ENCODE data around the gene ARPC5L. TPM values are rescaled to one million over a fixed set of nuclear protein-coding genes. Genes with fewer than 3 reads are reported as not detected.
"Not testable (repeated sequence)": the region's sequence is repeated elsewhere in the genome, so short reads cannot be mapped to it uniquely, and the experiment has no call there.

The ARPC5L gene
- total and polyA plus RNA-seq, 4 donors: 22.7 to 29.8 (median 25.9) TPM

- Histone ChIP-seq H3K27me3 (ENCODE audit: control insufficient read depth in 1 of 2, insufficient read depth in 2 of 2, low read length in 1 of 2) (no peaks in the 10 kb centered on the region), H3K9me3 (ENCODE audit: control insufficient read depth, low read length) (no peaks in the 10 kb centered on the region), H3K27ac (ENCODE audit: low read depth in 1 of 2, low read length in 2 of 2) (no peak overlapping the region), H3K36me3 (ENCODE audit: control insufficient read depth in 1 of 2, insufficient read depth in 2 of 2, low read length in 1 of 2) (no peaks in the 10 kb centered on the region), H3K4me3 (ENCODE audit: low read length in 2 of 2) (no peak overlapping the region), H3K4me1 (ENCODE audit: control insufficient read depth in 1 of 2, insufficient read depth in 2 of 2, low read length in 2 of 2) (no peaks in the 10 kb centered on the region)
- DNase-seq: peak in 1 of 2 donors; percentile 24
- ATAC-seq (ENCODE audit: low FRiP score): no peak
- WGBS, 2 donors: 71 to 74% methylated on average over 12 of the region's 12 CpGs
- intact Hi-C loops (cut with DNase I): no loop called here
Measured at GRCh38 chr9:124820698-124821623, 41.0 kb upstream of the ARPC5L start.

GRCh38 chr9:124828489-124829333 is 33.2 kb upstream of the ARPC5L start:
- Histone ChIP-seq H3K9me3 (ENCODE audit: control insufficient read depth, low read length) (no peaks in the 10 kb centered on the region), H3K4me1 (ENCODE audit: control insufficient read depth in 1 of 2, insufficient read depth in 2 of 2, low read length in 2 of 2) (no peaks in the 10 kb centered on the region), H3K27me3 (ENCODE audit: control insufficient read depth in 1 of 2, insufficient read depth in 2 of 2, low read length in 1 of 2) (no peaks in the 10 kb centered on the region), H3K4me3 (ENCODE audit: low read length in 2 of 2) (no peak overlapping the region), H3K27ac (ENCODE audit: low read depth in 1 of 2, low read length in 2 of 2) (no peak overlapping the region), H3K36me3 (ENCODE audit: control insufficient read depth in 1 of 2, insufficient read depth in 2 of 2, low read length in 1 of 2) (no peaks in the 10 kb centered on the region)
- ATAC-seq (ENCODE audit: low FRiP score) (no peak), DNase-seq (no peak)
- WGBS, 2 donors: 24 to 25% methylated on average over 2 of the region's 2 CpGs
- intact Hi-C loops (cut with DNase I): no loop called here

- H3K27me3 ChIP-seq (ENCODE audit: control insufficient read depth in 1 of 2, insufficient read depth in 2 of 2, low read length in 1 of 2): no peaks in the 10 kb centered on the region
- intact Hi-C loops (cut with DNase I): no loop called here
- H3K36me3 ChIP-seq (ENCODE audit: control insufficient read depth in 1 of 2, insufficient read depth in 2 of 2, low read length in 1 of 2): no peaks in the 10 kb centered on the region
- H3K27ac ChIP-seq (ENCODE audit: low read depth in 1 of 2, low read length in 2 of 2): no peak overlapping the region
- no peaks in the 10 kb centered on the region for H3K4me1 ChIP-seq (ENCODE audit: control insufficient read depth in 1 of 2, insufficient read depth in 2 of 2, low read length in 2 of 2)
- no peak overlapping the region for H3K4me3 ChIP-seq (ENCODE audit: low read length in 2 of 2)
- no peak for ATAC-seq (ENCODE audit: low FRiP score)
- no peaks in the 10 kb centered on the region for H3K9me3 ChIP-seq (ENCODE audit: control insufficient read depth, low read length)
- no peak for DNase-seq
- WGBS, 2 donors: 27 to 33% methylated on average over 5 of the region's 5 CpGs
Measured at GRCh38 chr9:124829334-124829669, 32.6 kb upstream of the ARPC5L start.

- Histone ChIP-seq H3K36me3 (ENCODE audit: control insufficient read depth in 1 of 2, insufficient read depth in 2 of 2, low read length in 1 of 2) (no peaks in the 10 kb centered on the region), H3K4me1 (ENCODE audit: control insufficient read depth in 1 of 2, insufficient read depth in 2 of 2, low read length in 2 of 2) (no peaks in the 10 kb centered on the region), H3K27me3 (ENCODE audit: control insufficient read depth in 1 of 2, insufficient read depth in 2 of 2, low read length in 1 of 2) (no peaks in the 10 kb centered on the region), H3K27ac (ENCODE audit: low read depth in 1 of 2, low read length in 2 of 2) (no peak overlapping the region), H3K9me3 (ENCODE audit: control insufficient read depth, low read length) (no peaks in the 10 kb centered on the region), H3K4me3 (ENCODE audit: low read length in 2 of 2) (no peak overlapping the region)
- no peak for DNase-seq
- WGBS, 2 donors: 72% methylated on average over 4 of the region's 4 CpGs
- ATAC-seq (ENCODE audit: low FRiP score): no peak
- intact Hi-C loops (cut with DNase I): no loop called here
Measured at GRCh38 chr9:124830593-124830992, 31.3 kb upstream of the ARPC5L start.

- no peak overlapping the region for H3K4me3 ChIP-seq (ENCODE audit: low read length in 2 of 2)
- peak; percentile 61 for ATAC-seq (ENCODE audit: low FRiP score)
- H3K27me3 ChIP-seq (ENCODE audit: control insufficient read depth in 1 of 2, insufficient read depth in 2 of 2, low read length in 1 of 2): no peaks in the 10 kb centered on the region
- H3K27ac ChIP-seq (ENCODE audit: low read depth in 1 of 2, low read length in 2 of 2): no peak overlapping the region
- intact Hi-C loops (cut with DNase I): no loop called here
- DNase-seq: no peak
- WGBS, 2 donors: 88 to 90% methylated on average over 9 of the region's 9 CpGs
- H3K36me3 ChIP-seq (ENCODE audit: control insufficient read depth in 1 of 2, insufficient read depth in 2 of 2, low read length in 1 of 2): no peaks in the 10 kb centered on the region
- no peaks in the 10 kb centered on the region for H3K9me3 ChIP-seq (ENCODE audit: control insufficient read depth, low read length)
- H3K4me1 ChIP-seq (ENCODE audit: control insufficient read depth in 1 of 2, insufficient read depth in 2 of 2, low read length in 2 of 2): no peaks in the 10 kb centered on the region
Measured at GRCh38 chr9:124831642-124832364, 30.1 kb upstream of the ARPC5L start.

DNA sequence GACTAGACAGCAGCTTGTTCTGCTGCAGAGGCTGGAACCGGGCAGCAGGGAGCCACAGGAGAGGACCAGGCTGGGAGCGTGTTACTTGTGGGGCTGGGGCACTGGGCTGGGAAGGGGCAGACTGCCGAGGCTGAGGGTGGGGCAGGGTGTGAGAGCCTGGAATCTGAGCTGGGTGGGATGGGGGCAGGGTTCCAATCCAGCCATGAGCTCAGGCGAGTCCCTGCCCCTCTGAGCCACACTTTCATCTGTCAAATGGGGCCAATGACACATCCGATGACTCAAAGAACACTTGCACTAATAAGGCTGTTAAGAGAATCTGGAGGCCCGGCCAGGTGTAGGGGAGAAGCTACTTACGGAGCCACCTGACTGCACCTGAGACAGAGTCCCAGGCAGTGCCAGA is 27.3 kb upstream of the ARPC5L start:
- no peak overlapping the region for H3K27ac ChIP-seq (ENCODE audit: low read depth in 1 of 2, low read length in 2 of 2)
- no peaks in the 10 kb centered on the region for H3K36me3 ChIP-seq (ENCODE audit: control insufficient read depth in 1 of 2, insufficient read depth in 2 of 2, low read length in 1 of 2)
- no peak for ATAC-seq (ENCODE audit: low FRiP score)
- no peaks in the 10 kb centered on the region for H3K27me3 ChIP-seq (ENCODE audit: control insufficient read depth in 1 of 2, insufficient read depth in 2 of 2, low read length in 1 of 2)
- H3K4me1 ChIP-seq (ENCODE audit: control insufficient read depth in 1 of 2, insufficient read depth in 2 of 2, low read length in 2 of 2): no peaks in the 10 kb centered on the region
- DNase-seq: no peak
- H3K4me3 ChIP-seq (ENCODE audit: low read length in 2 of 2): no peak overlapping the region
- H3K9me3 ChIP-seq (ENCODE audit: control insufficient read depth, low read length): no peaks in the 10 kb centered on the region
- intact Hi-C loops (cut with DNase I): no loop called here
- 72 to 73% methylated on average over 7 of the region's 7 CpGs for WGBS, 2 donors

DNA sequence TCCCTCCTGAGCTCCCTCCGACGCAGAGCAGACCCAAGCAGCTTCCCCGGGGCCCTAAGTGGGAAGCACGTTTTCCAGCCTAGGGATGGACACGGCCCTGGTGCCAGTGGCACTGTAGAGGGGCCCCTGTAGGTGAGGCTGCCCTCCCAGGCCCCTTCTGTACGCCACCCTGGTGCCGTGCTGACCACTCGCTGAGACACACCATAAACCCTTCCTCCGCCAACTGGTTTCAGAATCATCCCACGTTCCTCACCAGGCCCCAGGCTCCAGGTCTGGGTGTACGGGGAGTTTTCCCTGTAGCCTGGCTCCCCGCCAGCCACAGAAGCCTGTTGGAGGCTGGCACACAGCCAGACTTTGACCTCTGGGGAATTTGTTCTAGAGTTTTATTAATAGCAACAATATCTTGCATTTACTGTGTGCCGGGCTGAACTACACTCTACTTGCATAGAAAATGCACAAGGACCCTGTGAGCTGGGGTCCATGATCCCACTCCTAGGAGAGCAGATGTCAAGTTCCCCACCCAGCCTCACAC is 26.8 kb upstream of the ARPC5L start:
- Histone ChIP-seq H3K4me1 (ENCODE audit: control insufficient read depth in 1 of 2, insufficient read depth in 2 of 2, low read length in 2 of 2) (no peaks in the 10 kb centered on the region), H3K9me3 (ENCODE audit: control insufficient read depth, low read length) (no peaks in the 10 kb centered on the region), H3K4me3 (ENCODE audit: low read length in 2 of 2) (no peak overlapping the region), H3K27me3 (ENCODE audit: control insufficient read depth in 1 of 2, insufficient read depth in 2 of 2, low read length in 1 of 2) (no peaks in the 10 kb centered on the region), H3K27ac (ENCODE audit: low read depth in 1 of 2, low read length in 2 of 2) (no peak overlapping the region), H3K36me3 (ENCODE audit: control insufficient read depth in 1 of 2, insufficient read depth in 2 of 2, low read length in 1 of 2) (no peaks in the 10 kb centered on the region)
- DNase-seq (no peak), ATAC-seq (ENCODE audit: low FRiP score) (no peak)
- 28 to 29% methylated on average over 13 of the region's 13 CpGs for WGBS, 2 donors
- intact Hi-C loops (cut with DNase I): no loop called here

DNA sequence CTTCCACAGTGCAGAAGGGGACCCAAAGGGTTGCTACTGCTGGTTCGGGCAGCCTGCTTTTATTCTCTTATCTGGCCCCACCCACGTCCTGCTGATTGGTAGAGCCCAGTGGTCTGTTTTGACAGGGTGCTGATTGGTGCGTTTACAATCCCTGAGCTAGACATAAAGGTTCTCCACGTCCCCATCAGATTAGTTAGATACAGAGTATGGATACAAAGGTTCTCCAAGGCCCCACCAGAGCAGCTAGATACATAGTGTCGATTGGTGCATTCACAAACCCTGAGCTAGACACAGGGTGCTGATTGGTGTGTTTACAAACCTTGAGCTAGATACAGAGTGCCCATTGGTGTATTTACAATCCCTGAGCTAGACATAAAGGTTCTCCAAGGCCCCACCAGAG is 23.8 kb upstream of the ARPC5L start:
- H3K36me3 ChIP-seq (ENCODE audit: control insufficient read depth in 1 of 2, insufficient read depth in 2 of 2, low read length in 1 of 2); DNase-seq; H3K27me3 ChIP-seq (ENCODE audit: control insufficient read depth in 1 of 2, insufficient read depth in 2 of 2, low read length in 1 of 2); H3K4me3 ChIP-seq (ENCODE audit: low read length in 2 of 2); intact Hi-C loops (cut with DNase I); H3K4me1 ChIP-seq (ENCODE audit: control insufficient read depth in 1 of 2, insufficient read depth in 2 of 2, low read length in 2 of 2); ATAC-seq (ENCODE audit: low FRiP score); H3K9me3 ChIP-seq (ENCODE audit: control insufficient read depth, low read length); H3K27ac ChIP-seq (ENCODE audit: low read depth in 1 of 2, low read length in 2 of 2): not testable (repeated sequence)
- WGBS, 2 donors: 68 to 79% methylated on average over 5 of the region's 5 CpGs
